Neural progenitor cell (in vitro differentiated cells): Measurements from ENCODE around the gene XRCC3. TPM values are rescaled to one million over a fixed set of nuclear protein-coding genes. Genes with fewer than 3 reads are reported as not detected.
"Not testable (repeated sequence)": the region's sequence is repeated elsewhere in the genome, so short reads cannot be mapped to it uniquely, and the experiment has no call there.

ENCODE experiments used
- DNase-seq: peaks from one replicate; pipeline ENCODE4 v3.0.0-alpha.2; 2016; ENCODE audit warnings: low spot score
- H2AFZ ChIP-seq: fragments of 200-600 bp; sonication (generic); replicated peaks from 2 replicates; pipeline ENCODE4 v1.6.1; 2016; ENCODE audit warnings: antibody characterized with exemption
- H3F3A ChIP-seq: fragments of 200-600 bp; sonication (generic); 2 replicates; pipeline ENCODE4 v1.6.1; 2016; ENCODE audit warnings: antibody characterized with exemption, low read depth
- H3K27ac ChIP-seq: fragments of 200-600 bp; sonication (generic); 2 replicates; pipeline ENCODE4 v1.5.1; 2016; ENCODE audit warnings: mild to moderate bottlenecking
- H3K27me3 ChIP-seq: fragments of 200-600 bp; sonication (generic); 2 replicates; pipeline ENCODE4 v1.6.1; 2016; ENCODE audit warnings: mild to moderate bottlenecking, moderate library complexity
- H3K36me3 ChIP-seq: fragments of 200-600 bp; sonication (generic); 2 replicates; pipeline ENCODE4 v1.5.1; 2016
- H3K4me1 ChIP-seq: fragments of 200-600 bp; sonication (generic); 2 replicates; pipeline ENCODE4 v1.6.1; 2016; ENCODE audit warnings: mixed run types
- H3K4me2 ChIP-seq: fragments of 200-600 bp; sonication (generic); 2 replicates; pipeline ENCODE4 v1.6.1; 2016
- H3K4me3 ChIP-seq: fragments of 200-600 bp; sonication (generic); 2 replicates; pipeline ENCODE4 v1.5.1; 2016
- H3K79me2 ChIP-seq: fragments of 200-600 bp; sonication (generic); 2 replicates; pipeline ENCODE4 v1.6.1; 2016; ENCODE audit warnings: low read depth
- H3K9ac ChIP-seq: fragments of 200-600 bp; sonication (generic); 2 replicates; pipeline ENCODE4 v1.6.1; 2016
- H3K9me3 ChIP-seq: fragments of 200-600 bp; sonication (generic); 2 replicates; pipeline ENCODE4 v1.5.1; 2016; ENCODE audit warnings: low read depth
- H4K20me1 ChIP-seq: fragments of 200-600 bp; sonication (generic); 2 replicates; pipeline ENCODE4 v1.6.1; 2016; ENCODE audit warnings: low read depth
- H3K27ac Mint-ChIP-seq: 3 replicates; pipeline ENCODE4 v1.8.0; 2021; ENCODE audit warnings: mixed read lengths
- H3K27me3 Mint-ChIP-seq: 2 replicates; pipeline ENCODE4 v1.8.0; 2022; ENCODE audit warnings: low read depth, mild to moderate bottlenecking, inconsistent platforms, moderate library complexity, mixed read lengths; ENCODE audit not compliant: insufficient read depth
- H3K36me3 Mint-ChIP-seq: 3 replicates; pipeline ENCODE4 v1.8.0; 2021; ENCODE audit warnings: mixed read lengths
- H3K4me1 Mint-ChIP-seq: 3 replicates; pipeline ENCODE4 v1.8.0; 2021; ENCODE audit warnings: mixed read lengths
- H3K4me3 Mint-ChIP-seq: 3 replicates; pipeline ENCODE4 v1.8.0; 2021; ENCODE audit warnings: mild to moderate bottlenecking, moderate library complexity, mixed read lengths
- H3K9me3 Mint-ChIP-seq: 3 replicates; pipeline ENCODE4 v1.8.0; 2020; ENCODE audit warnings: mixed read lengths
- CTCF ChIP-seq: fragments of 200-600 bp; sonication (generic); IDR thresholded peaks from 2 replicates; pipeline ENCODE4 v1.5.1; 2017; ENCODE audit warnings: antibody characterized with exemption, mild to moderate bottlenecking
- EZH2 ChIP-seq: fragments of 200-600 bp; sonication (generic); IDR thresholded peaks from 2 replicates; pipeline ENCODE4 v1.6.1; 2017; ENCODE audit warnings: antibody characterized with exemption, mild to moderate bottlenecking, moderate library complexity
- EZH2phosphoT487 ChIP-seq: fragments of 200-600 bp; sonication (generic); IDR thresholded peaks from 2 replicates; pipeline ENCODE4 v1.6.1; 2017; ENCODE audit warnings: antibody characterized with exemption
- total RNA-seq: library from RNA; depleted of rRNA; stranded (reverse); fragments of >200 nt; gene quantifications from 2 replicates; pipeline ENCODE4 v1.2.3, GENCODE V29; 2015; ENCODE audit warnings: low replicate concordance

The XRCC3 gene
- total RNA-seq, 1 donor from 2014 or later: 59.7 TPM

DNA sequence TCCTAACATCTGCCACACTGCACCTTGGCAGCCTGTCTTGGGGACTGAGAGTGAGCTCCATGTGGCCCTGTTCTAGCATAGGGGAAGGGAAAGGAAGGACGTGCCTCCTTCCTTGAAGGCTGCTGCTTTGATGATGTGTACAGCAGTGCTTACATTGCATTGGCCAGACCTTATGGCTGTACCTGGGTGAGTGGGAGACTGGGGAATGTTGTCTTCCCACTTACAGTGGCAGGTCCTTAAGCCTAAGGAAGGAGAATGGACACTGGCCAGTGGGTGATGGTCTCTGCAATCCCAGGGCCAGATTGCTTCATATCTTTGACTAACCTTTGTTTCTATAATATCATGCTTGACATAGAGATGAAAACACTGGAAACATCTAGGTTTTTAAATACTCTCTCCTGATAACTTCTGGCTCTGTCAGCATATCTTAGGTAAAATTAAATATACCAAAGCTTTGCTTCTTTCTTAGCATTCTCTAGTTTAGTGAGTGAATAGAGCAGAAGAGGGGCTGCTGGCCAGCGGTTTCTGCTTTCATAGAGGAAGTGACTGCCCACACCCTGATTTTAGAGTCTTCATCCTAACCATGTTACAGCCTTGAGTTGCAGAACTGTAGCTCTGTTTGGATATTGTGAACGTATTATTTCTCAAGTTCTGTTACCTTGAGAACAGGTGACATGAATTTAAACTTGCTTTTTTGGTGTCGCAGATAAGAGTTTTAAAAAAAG, 59.1 kb downstream of the XRCC3 start:
- no peak overlapping the region for H3K27ac ChIP-seq
- H3K79me2 ChIP-seq: peaks cover 47% of the 10 kb centered on the region
- no peak overlapping the region for H3K4me3 ChIP-seq
- Mint-ChIP-seq H3K27me3 (no peaks in the 10 kb centered on the region), H3K4me1 (peaks cover 23% of the 10 kb centered on the region), H3K4me3 (no peak overlapping the region), H3K9me3 (no peaks in the 10 kb centered on the region), H3K36me3 (peaks cover 34% of the 10 kb centered on the region), H3K27ac (no peak overlapping the region)
- H3K4me1 ChIP-seq: no peaks in the 10 kb centered on the region
- no peaks in the 10 kb centered on the region for H3K27me3 ChIP-seq
- peaks cover 5% of the 10 kb centered on the region for H3K36me3 ChIP-seq
- no peak overlapping the region for H3K9ac ChIP-seq
- no peaks in the 10 kb centered on the region for H3F3A ChIP-seq
- no peak for DNase-seq
- H3K4me2 ChIP-seq: no peak overlapping the region
- no peak for TF ChIP-seq EZH2
- TF ChIP-seq EZH2phosphoT487: no peak
- TF ChIP-seq CTCF: no peak
- H2AFZ ChIP-seq: no peak overlapping the region
- peaks cover 44% of the 10 kb centered on the region for H4K20me1 ChIP-seq
- H3K9me3 ChIP-seq: no peaks in the 10 kb centered on the region

DNA sequence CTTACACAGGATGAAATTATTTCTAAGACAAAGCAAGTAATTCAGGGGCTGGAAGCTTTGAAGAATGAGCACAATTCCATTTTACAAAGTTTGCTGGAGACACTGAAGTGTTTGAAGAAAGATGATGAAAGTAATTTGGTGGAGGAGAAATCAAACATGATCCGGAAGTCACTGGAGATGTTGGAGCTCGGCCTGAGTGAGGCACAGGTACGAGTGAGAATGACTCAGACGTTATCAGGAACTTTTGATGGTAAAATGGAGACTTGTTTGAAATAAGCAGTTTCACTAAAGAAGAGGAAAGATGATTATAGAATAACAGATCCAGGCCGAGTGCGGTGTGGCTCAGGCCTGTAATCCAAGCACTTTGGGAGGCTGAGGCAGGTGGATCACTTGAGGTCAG, 60.6 kb downstream of the XRCC3 start:
- Histone ChIP-seq H4K20me1 (peaks cover 55% of the 10 kb centered on the region), H3K79me2 (peaks cover 63% of the 10 kb centered on the region), H3F3A (no peaks in the 10 kb centered on the region), H3K9me3 (no peaks in the 10 kb centered on the region), H3K27ac (no peak overlapping the region), H3K9ac (no peak overlapping the region), H3K4me2 (no peak overlapping the region), H2AFZ (no peak overlapping the region), H3K4me1 (no peaks in the 10 kb centered on the region), H3K27me3 (no peaks in the 10 kb centered on the region), H3K36me3 (peaks cover 4% of the 10 kb centered on the region), H3K4me3 (no peak overlapping the region)
- Mint-ChIP-seq H3K27ac (no peak overlapping the region), H3K27me3 (no peaks in the 10 kb centered on the region), H3K36me3 (peaks cover 27% of the 10 kb centered on the region), H3K4me1 (peaks cover 23% of the 10 kb centered on the region), H3K4me3 (no peak overlapping the region), H3K9me3 (no peaks in the 10 kb centered on the region)
- no peak for TF ChIP-seq EZH2phosphoT487
- no peak for TF ChIP-seq EZH2
- TF ChIP-seq CTCF: no peak
- no peak for DNase-seq

GRCh38 chr14:103653805-103654204, 61.4 kb downstream of the XRCC3 start:
- Histone ChIP-seq H3F3A (no peaks in the 10 kb centered on the region), H3K4me3 (no peak overlapping the region), H3K79me2 (peaks cover 71% of the 10 kb centered on the region), H3K9ac (no peak overlapping the region), H2AFZ (no peak overlapping the region), H3K9me3 (no peaks in the 10 kb centered on the region), H4K20me1 (peaks cover 60% of the 10 kb centered on the region), H3K27ac (no peak overlapping the region), H3K4me2 (no peak overlapping the region), H3K27me3 (no peaks in the 10 kb centered on the region), H3K4me1 (no peaks in the 10 kb centered on the region), H3K36me3 (no peaks in the 10 kb centered on the region)
- Mint-ChIP-seq H3K27me3 (no peaks in the 10 kb centered on the region), H3K9me3 (no peaks in the 10 kb centered on the region), H3K4me3 (no peak overlapping the region), H3K4me1 (peaks cover 23% of the 10 kb centered on the region), H3K27ac (peak overlapping the region; percentile 6), H3K36me3 (peaks cover 22% of the 10 kb centered on the region)
- no peak for TF ChIP-seq EZH2
- DNase-seq: no peak

- not testable (repeated sequence) for H3K36me3 ChIP-seq, H3K9me3 ChIP-seq, H3K27me3 ChIP-seq, H3K4me1 ChIP-seq, H2AFZ ChIP-seq, H3K4me3 Mint-ChIP-seq, H3F3A ChIP-seq, H3K27ac Mint-ChIP-seq, H3K4me3 ChIP-seq, H3K27me3 Mint-ChIP-seq, H3K9ac ChIP-seq, H3K4me2 ChIP-seq, DNase-seq, H3K9me3 Mint-ChIP-seq
- Histone ChIP-seq H4K20me1 (peaks cover 60% of the 10 kb centered on the region), H3K79me2 (peaks cover 76% of the 10 kb centered on the region), H3K27ac (peak overlapping the region; percentile 35)
- Mint-ChIP-seq H3K4me1 (peaks cover 23% of the 10 kb centered on the region), H3K36me3 (peaks cover 24% of the 10 kb centered on the region)
These were observed 61.9 kb downstream of the XRCC3 start for GRCh38 chr14:103653336-103653735.
